ENCODE data around the gene PCSK9. TPM values are rescaled to one million over a fixed set of nuclear protein-coding genes. Genes with fewer than 3 reads are reported as not detected.

PCSK9 gene
- total and polyA plus RNA-seq, 2 of the 13 experiments (the other 11 are each of a cell fraction or from before 2014, with no cell fraction given): 33.3 to 80.5 TPM

DNA sequence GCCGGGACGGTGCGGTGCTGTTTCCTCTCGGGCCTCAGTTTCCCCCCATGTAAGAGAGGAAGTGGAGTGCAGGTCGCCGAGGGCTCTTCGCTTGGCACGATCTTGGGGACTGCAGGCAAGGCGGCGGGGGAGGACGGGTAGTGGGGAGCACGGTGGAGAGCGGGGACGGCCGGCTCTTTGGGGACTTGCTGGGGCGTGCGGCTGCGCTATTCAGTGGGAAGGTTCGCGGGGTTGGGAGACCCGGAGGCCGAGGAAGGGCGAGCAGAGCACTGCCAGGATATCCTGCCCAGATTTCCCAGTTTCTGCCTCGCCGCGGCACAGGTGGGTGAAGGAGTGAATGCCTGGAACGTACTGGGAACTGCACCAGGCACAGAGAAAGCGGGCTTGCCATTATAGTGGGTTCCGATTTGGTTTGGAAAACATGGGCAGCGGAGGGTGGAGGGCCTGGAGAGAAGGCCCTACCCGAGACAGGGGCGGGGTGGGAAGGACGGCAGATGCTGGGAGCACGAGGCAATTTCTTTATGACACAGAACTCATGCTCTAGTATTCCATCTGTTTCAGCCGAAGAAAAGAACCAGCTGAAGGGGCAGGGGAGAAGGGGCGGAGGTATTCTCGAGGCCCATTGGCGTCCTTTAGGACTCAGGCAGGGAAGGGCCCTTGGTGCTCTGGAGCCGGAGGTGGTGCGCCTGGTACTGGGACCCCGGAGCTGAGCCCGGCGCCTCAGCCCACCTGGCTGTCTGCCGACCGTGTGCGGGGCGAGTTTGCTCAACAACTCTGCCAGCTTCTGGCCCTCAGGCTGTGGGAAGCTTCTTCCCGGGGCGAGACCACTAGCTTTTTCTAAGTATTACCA is 960 bp downstream of the PCSK9 start (continued):
- TF ChIP-seq, protein P1, sequence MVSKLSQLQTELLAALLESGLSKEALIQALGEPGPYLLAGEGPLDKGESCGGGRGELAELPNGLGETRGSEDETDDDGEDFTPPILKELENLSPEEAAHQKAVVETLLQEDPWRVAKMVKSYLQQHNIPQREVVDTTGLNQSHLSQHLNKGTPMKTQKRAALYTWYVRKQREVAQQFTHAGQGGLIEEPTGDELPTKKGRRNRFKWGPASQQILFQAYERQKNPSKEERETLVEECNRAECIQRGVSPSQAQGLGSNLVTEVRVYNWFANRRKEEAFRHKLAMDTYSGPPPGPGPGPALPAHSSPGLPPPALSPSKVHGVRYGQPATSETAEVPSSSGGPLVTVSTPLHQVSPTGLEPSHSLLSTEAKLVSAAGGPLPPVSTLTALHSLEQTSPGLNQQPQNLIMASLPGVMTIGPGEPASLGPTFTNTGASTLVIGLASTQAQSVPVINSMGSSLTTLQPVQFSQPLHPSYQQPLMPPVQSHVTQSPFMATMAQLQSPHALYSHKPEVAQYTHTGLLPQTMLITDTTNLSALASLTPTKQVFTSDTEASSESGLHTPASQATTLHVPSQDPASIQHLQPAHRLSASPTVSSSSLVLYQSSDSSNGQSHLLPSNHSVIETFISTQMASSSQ (IDR thresholded peaks at IDR 0.05; ENCODE audit: low read depth): no peak
- TF ChIP-seq, protein P1 (CRISPR knock-in tag; IDR thresholded peaks at IDR 0.05; ENCODE audit: borderline replicate concordance): no peak
- TF ChIP-seq ZNF441 (CRISPR knock-in tag; IDR thresholded peaks at IDR 0.05; ENCODE audit: borderline replicate concordance) (no peak), EZH2 (conservative IDR thresholded peaks at IDR 0.05; ENCODE audit: low read depth, low read length) (no peak), ZNF572 (CRISPR knock-in tag; IDR thresholded peaks at IDR 0.05) (0 out of 2 replicates have a peak, but pooled peaks have one; percentile 40), ZSCAN21 (CRISPR knock-in tag; IDR thresholded peaks at IDR 0.05; ENCODE audit: borderline replicate concordance) (no peak), ZBTB38 (CRISPR knock-in tag; IDR thresholded peaks at IDR 0.05) (no peak), ATF7 (IDR thresholded peaks at IDR 0.05) (no peak), ATF7 (CRISPR knock-in tag; IDR thresholded peaks at IDR 0.05) (no peak), CAMTA2 (CRISPR knock-in tag; IDR thresholded peaks at IDR 0.05; ENCODE audit: borderline replicate concordance) (no peak)
- TF ChIP-seq, protein P2, sequence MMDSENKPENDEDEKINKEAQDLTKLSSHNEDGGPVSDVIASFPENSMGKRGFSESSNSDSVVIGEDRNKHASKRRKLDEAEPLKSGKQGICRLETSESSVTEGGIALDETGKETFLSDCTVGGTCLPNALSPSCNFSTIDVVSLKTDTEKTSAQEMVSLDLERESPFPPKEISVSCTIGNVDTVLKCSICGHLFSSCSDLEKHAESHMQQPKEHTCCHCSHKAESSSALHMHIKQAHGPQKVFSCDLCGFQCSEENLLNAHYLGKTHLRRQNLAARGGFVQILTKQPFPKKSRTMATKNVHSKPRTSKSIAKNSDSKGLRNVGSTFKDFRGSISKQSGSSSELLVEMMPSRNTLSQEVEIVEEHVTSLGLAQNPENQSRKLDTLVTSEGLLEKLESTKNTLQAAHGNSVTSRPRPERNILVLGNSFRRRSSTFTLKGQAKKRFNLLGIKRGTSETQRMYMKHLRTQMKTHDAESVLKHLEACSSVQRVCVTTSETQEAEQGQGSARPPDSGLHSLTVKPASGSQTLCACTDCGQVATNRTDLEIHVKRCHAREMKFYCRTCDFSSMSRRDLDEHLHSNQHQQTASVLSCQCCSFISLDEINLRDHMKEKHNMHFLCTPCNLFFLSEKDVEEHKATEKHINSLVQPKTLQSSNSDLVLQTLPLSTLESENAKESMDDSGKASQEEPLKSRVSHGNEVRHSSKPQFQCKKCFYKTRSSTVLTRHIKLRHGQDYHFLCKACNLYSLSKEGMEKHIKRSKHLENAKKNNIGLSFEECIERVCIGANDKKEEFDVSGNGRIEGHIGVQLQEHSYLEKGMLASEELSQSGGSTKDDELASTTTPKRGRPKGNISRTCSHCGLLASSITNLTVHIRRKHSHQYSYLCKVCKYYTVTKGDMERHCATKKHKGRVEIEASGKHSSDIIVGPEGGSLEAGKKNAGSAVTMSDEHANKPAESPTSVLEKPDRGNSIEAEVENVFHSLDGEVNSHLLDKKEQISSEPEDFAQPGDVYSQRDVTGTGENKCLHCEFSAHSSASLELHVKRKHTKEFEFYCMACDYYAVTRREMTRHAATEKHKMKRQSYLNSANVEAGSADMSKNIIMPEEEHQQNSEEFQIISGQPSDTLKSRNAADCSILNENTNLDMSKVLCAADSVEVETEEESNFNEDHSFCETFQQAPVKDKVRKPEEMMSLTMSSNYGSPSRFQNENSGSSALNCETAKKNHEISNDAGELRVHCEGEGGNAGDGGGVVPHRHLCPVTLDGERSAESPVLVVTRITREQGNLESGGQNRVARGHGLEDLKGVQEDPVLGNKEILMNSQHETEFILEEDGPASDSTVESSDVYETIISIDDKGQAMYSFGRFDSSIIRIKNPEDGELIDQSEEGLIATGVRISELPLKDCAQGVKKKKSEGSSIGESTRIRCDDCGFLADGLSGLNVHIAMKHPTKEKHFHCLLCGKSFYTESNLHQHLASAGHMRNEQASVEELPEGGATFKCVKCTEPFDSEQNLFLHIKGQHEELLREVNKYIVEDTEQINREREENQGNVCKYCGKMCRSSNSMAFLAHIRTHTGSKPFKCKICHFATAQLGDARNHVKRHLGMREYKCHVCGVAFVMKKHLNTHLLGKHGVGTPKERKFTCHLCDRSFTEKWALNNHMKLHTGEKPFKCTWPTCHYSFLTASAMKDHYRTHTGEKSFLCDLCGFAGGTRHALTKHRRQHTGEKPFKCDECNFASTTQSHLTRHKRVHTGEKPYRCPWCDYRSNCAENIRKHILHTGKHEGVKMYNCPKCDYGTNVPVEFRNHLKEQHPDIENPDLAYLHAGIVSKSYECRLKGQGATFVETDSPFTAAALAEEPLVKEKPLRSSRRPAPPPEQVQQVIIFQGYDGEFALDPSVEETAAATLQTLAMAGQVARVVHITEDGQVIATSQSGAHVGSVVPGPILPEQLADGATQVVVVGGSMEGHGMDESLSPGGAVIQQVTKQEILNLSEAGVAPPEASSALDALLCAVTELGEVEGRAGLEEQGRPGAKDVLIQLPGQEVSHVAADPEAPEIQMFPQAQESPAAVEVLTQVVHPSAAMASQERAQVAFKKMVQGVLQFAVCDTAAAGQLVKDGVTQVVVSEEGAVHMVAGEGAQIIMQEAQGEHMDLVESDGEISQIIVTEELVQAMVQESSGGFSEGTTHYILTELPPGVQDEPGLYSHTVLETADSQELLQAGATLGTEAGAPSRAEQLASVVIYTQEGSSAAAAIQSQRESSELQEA (CRISPR knock-in tag; IDR thresholded peaks at IDR 0.05; ENCODE audit: not compliant biosample characterization): no peak
- TF ChIP-seq, protein P3, sequence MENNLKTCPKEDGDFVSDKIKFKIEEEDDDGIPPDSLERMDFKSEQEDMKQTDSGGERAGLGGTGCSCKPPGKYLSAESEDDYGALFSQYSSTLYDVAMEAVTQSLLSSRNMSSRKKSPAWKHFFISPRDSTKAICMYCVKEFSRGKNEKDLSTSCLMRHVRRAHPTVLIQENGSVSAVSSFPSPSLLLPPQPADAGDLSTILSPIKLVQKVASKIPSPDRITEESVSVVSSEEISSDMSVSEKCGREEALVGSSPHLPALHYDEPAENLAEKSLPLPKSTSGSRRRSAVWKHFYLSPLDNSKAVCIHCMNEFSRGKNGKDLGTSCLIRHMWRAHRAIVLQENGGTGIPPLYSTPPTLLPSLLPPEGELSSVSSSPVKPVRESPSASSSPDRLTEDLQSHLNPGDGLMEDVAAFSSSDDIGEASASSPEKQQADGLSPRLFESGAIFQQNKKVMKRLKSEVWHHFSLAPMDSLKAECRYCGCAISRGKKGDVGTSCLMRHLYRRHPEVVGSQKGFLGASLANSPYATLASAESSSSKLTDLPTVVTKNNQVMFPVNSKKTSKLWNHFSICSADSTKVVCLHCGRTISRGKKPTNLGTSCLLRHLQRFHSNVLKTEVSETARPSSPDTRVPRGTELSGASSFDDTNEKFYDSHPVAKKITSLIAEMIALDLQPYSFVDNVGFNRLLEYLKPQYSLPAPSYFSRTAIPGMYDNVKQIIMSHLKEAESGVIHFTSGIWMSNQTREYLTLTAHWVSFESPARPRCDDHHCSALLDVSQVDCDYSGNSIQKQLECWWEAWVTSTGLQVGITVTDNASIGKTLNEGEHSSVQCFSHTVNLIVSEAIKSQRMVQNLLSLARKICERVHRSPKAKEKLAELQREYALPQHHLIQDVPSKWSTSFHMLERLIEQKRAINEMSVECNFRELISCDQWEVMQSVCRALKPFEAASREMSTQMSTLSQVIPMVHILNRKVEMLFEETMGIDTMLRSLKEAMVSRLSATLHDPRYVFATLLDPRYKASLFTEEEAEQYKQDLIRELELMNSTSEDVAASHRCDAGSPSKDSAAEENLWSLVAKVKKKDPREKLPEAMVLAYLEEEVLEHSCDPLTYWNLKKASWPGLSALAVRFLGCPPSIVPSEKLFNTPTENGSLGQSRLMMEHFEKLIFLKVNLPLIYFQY (CRISPR knock-in tag; IDR thresholded peaks at IDR 0.05; ENCODE audit: borderline replicate concordance): no peak
